ENCODE measurements around the gene DHX29.
"Not testable (repeated sequence)": the region's sequence is repeated elsewhere in the genome, so short reads cannot be mapped to it uniquely, and the experiment has no call there.

The DHX29 gene, protein sequence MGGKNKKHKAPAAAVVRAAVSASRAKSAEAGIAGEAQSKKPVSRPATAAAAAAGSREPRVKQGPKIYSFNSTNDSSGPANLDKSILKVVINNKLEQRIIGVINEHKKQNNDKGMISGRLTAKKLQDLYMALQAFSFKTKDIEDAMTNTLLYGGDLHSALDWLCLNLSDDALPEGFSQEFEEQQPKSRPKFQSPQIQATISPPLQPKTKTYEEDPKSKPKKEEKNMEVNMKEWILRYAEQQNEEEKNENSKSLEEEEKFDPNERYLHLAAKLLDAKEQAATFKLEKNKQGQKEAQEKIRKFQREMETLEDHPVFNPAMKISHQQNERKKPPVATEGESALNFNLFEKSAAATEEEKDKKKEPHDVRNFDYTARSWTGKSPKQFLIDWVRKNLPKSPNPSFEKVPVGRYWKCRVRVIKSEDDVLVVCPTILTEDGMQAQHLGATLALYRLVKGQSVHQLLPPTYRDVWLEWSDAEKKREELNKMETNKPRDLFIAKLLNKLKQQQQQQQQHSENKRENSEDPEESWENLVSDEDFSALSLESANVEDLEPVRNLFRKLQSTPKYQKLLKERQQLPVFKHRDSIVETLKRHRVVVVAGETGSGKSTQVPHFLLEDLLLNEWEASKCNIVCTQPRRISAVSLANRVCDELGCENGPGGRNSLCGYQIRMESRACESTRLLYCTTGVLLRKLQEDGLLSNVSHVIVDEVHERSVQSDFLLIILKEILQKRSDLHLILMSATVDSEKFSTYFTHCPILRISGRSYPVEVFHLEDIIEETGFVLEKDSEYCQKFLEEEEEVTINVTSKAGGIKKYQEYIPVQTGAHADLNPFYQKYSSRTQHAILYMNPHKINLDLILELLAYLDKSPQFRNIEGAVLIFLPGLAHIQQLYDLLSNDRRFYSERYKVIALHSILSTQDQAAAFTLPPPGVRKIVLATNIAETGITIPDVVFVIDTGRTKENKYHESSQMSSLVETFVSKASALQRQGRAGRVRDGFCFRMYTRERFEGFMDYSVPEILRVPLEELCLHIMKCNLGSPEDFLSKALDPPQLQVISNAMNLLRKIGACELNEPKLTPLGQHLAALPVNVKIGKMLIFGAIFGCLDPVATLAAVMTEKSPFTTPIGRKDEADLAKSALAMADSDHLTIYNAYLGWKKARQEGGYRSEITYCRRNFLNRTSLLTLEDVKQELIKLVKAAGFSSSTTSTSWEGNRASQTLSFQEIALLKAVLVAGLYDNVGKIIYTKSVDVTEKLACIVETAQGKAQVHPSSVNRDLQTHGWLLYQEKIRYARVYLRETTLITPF (N-terminal part only)

DNA sequence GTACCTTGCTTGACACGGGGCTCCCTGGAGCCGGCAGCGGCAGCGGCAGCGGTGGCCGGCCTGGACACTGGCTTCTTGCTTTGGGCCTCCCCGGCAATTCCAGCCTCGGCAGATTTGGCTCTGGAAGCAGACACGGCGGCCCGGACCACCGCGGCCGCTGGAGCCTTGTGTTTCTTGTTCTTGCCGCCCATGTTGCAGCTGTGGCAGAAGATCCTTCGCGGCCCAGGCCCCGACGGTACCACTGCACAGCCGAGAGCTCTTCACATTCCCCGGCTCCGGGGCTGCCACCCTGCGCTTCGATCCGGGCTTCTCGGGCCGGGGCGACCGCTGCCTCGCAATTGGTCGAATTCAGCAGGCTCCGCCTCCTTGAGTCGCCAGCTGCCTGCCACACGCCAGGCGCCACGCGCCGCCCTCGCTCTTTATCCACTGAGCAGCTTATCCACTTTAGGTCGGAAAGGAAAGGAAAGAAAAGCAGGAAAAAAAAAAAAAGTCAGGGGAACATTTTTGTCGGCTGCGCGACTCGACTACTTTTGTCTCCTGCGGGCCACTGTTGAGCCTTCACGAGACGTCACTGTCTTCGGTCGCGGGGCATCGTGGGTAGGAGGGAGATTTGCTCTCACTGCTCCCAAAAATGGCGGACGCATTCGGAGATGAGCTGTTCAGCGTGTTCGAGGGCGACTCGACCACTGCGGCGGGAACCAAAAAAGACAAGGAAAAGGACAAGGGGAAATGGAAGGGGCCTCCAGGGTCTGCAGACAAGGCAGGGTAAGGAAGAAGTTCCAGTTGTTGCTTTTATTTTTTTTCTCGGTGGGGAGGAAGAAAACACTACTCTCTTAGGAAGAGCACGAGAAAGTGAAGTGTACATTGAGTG lies at the start of gene DHX29, which contains the start of gene MTREX:
TSS of gene DHX29 (minus strand) at position 312 of the 871 bp plus-strand sequence. CDS start at position 191, 121 bp downstream.
TSS of gene MTREX (plus strand) at position 607 of the 871 bp plus-strand sequence. CDS start at position 632, 25 bp downstream.
- peak; percentile 89 for DNase-seq

- no peak for DNase-seq
Observed at GRCh38 chr5:55356896-55357295, 49.4 kb upstream of the DHX29 start.

DNA sequence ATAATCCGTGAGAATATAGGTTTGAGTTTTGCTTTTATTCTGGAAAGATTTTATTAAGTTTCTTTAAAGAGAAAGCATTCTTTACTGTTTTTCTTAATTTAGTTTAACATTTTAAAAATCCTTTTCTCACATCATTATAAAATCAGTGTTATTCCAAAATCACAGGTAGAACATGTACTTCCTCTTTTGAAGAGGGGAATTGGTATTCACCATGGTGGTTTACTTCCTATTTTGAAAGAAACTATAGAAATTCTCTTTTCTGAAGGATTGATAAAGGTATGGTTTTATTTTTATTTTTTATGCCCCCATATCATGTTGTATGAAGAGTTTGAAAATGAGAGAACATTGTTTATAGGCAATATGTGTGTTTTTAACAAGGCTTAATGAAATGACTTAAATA lies 43.3 kb upstream of the DHX29 start:
- DNase-seq = no peak

DNA sequence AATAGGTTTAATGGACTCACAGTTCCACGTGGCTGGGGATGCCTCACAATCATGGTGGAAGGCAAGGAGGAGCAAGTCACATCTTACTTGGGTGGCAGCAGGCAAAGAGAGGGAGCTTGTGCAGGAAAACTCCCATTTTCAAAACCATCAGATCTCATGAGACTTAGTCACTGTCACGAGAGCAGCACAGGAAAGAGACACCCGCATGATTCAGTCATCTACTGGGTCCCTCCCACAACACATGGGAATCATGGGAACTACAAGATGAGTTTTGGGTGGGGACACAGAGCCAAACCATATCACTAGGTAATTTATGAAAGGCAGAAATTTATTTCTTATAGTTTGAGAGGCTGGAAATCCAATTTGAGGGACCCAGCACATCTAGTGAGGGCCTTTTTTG lies 40.3 kb upstream of the DHX29 start:
- DNase-seq = peak; percentile 11

DNA sequence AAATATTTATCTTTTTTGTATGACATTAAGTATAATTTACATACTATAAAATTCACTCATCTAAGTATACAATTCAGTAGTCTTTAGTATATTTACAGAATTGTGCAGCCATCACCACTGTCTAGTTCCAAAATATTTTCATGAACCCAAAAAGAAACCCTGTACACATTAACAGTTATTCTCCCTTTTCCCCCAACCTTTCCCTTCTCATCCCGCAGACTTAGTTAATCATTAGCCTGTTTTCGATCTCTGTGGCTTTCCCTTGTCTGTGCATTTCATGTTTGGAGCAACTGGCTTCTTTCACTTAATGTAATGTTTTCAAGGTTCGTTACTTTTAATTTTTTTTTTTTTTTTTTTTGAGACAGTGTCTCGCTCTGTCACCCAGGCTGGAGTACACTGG lies 37.8 kb upstream of the DHX29 start:
- no peak for DNase-seq

DNA sequence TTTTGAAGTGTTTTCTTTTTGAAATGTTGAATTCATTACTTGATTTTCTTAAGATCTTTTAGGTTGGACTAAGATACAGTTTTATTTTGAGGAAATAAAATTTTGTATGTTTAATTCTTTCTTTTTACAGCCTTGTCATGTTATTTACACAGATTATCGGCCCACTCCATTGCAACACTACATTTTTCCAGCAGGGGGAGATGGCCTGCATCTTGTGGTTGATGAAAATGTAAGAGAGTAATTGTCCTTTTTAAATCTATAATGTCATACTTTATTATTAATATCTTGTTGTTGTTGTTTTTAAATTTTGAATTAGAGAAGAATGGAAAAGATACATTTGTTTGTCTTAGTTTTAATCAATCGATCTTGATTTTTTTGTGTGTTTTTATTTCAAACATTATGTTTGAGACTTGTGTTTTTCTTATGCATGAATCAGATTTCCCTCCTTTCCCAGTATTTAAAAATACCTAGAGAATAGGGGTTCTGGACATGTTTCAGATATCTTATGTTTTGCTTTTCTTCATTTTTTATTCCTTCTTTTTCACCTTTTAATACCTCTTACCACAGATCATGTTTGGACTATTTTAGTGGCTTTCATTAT lies 37.0 kb upstream of the DHX29 start:
- DNase-seq = peak; percentile 59

DNA sequence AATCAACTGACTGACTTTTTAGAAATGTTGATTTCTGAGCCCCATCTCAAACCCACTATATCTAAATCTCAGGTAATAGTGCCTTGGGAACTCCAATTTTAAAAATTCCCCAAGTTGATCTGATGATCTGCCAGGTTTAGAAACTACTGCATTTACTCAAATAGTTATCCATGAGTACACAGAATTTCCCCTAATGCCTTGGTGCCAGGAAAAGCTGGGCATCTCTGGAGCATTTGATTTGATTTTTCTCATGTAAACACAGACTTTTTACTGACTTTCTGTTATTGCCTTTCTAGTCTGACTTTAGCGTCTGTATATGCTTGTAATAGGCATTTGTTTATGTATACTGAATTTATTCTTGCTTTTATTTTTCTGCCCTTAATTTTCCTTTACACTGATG lies 36.1 kb upstream of the DHX29 start:
- no peak for DNase-seq

- no peak for DNase-seq
Observed at GRCh38 chr5:55343107-55343506, 35.6 kb upstream of the DHX29 start.

DNA sequence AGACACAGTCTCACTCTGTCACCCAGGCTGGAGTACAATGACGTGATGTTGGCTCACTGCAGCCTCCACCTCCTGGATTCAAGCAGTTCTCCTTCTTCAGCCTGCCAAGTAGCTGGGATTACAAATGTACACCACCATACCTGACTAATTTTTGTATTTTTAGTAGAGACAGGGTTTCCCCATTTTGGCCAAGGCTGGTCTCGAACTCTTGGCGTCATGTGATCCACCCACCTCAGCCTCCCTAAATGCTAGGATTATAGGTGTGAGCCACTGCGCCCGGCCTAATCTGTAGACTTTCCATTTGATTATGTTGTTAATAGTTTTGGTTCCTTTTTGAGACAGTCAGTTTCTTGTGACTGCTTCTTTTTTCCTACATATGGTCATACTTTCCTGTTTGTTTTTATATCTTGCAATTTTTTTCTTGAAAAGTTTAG lies 31.3 kb upstream of the DHX29 start:
- DNase-seq = peak; percentile 68

GRCh38 chr5:55338092-55338613 lies 30.7 kb upstream of the DHX29 start:
- DNase-seq = peak; percentile 30

DNA sequence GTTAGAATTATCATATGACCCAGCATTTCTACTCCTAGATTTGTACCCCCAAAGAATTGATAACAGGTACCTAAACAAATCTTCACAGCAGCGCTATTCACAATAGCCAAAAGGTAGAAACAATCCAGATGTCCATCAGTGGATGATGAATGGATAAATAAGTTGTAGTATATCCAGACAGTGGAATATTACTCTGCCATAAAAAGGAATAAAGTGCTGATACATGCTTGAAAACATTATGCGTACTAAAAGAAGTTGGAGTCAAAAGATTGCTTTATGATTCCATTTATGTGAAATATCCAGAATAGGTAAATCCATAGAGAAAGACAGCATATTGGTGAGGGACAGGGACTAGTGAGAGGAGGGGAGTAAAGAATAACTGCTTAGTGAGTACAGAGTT lies 26.3 kb upstream of the DHX29 start:
- DNase-seq = no peak

DNA sequence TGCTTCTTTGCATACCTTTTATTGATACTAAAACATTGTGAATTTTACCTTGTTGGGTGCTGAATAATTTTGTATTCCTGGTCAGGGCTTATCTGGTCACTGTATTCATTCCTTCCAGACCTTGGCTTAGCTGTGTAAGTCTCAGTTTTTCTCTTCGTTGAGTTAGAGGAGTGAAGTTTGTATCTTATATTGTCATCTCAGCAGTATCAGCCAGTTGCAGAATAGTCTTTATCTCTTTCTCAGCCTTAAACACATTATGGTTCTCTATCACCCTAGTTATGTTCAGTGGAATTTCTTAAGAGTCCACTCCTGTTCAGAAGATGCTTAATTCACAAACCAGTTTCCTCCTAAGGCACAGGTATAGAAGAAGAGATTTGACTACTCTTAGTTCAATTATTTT lies 25.5 kb upstream of the DHX29 start:
- no peak for DNase-seq

- DNase-seq = no peak
Observed at GRCh38 chr5:55331321-55331720, 23.8 kb upstream of the DHX29 start.

- DNase-seq = no peak
Observed at GRCh38 chr5:55327281-55327680, 19.8 kb upstream of the DHX29 start.

DNA sequence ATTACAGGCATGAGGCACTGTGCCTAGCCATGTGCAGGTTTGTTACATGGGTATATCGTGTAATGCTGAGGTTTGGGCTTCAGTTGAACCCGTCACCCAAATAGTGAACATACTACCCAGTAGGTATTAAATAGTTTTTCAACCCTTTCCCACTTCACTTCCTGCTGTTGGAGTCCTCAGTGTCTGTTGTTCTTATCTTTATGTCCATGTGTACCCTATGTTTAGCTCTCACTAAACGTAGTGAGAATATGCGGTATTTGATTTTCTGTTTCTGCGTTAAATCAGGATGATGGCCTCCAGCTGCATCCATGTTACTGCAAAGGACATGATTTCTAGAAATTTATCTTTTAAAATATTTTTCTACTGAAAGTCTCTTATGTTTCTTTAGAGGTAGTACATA lies 18.1 kb upstream of the DHX29 start:
- no peak for DNase-seq

DNA sequence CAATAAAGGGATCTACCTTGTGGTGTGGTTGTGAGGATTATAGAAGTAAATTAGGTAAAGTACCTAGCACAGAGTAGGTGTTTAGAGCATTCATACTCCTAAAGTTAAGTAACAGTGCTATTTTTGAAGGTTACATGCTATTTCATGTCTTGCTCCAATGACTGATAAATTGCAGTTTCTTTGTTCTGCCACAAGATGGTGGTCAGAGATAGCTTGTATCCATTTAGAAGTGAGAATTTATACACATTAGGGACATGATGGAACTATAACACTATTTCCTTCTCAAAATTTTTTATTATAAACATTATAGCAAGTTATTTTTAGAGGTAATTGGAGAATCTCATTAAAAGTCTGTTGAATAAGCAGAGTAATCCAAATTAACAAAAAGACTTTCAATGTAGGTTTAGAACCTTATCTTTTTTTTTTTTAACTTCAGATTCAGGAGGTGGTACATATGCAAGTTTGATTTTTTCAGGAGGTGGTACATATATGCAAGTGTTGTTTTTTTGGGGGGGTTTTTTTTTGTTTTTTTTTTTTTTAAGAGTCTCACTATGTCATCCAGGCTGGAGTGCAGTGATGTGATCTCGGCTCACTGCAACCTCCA lies 17.4 kb upstream of the DHX29 start:
- DNase-seq = peak; percentile 46

- DNase-seq = no peak
Observed at GRCh38 chr5:55324006-55324405, 16.5 kb upstream of the DHX29 start.

GRCh38 chr5:55320571-55320970 lies 13.1 kb upstream of the DHX29 start:
- no peak for DNase-seq

DNA sequence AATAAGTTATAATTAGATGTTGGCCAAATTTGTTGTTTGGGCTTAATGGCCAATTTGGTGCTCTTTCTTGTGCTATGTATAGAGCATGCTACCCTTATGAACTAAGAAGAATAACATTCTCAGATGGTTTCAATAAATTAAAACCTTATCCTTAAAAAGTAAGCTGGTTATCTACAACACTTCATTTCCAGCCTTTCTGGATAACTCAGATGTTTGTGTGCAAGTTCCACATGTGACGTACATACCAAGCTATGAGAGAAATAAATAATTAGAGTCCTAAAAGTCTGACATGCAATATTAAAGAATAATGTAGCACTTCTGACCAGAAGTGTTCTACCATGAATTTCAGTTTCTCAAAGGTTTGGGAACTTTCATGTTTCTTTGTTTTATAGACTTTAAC lies 12.0 kb upstream of the DHX29 start:
- no peak for DNase-seq

- not testable (repeated sequence) for DNase-seq
Observed at GRCh38 chr5:55318237-55318636, 10.7 kb upstream of the DHX29 start.

GRCh38 chr5:55316837-55317236 lies 9.3 kb upstream of the DHX29 start:
- DNase-seq = peak; percentile 23
